Measurements from ENCODE around the gene NAA10.

GRCh38 chrX:153913211-153913610, 21.6 kb downstream of the NAA10 start:
- TF ChIP-seq CTCF (IDR thresholded peaks at IDR 0.05) (no peak), POLR2A (IDR thresholded peaks at IDR 0.05) (no peak), EP300 (IDR thresholded peaks at IDR 0.05) (no peak)

Measured in tibial nerve (tissue), 4 donors.